Motor neuron (in vitro differentiated cells): ENCODE data around the gene LMAN2. TPM values are rescaled to one million over a fixed set of nuclear protein-coding genes. Genes with fewer than 3 reads are reported as not detected.

ENCODE experiments used
- ATAC-seq, 8 experiments: fragments of 200-7000 bp; cut with Tn5 transposase; replicated peaks in 6 of 8; 2 replicates each; pipeline ENCODE4 v1.8.0; 2021; ENCODE audit warnings: mild to moderate bottlenecking in 8 of 8, moderate library complexity in 8 of 8
- H3K27ac ChIP-seq, 2 donors: fragments of 250-450 bp; sonication (Bioruptor Pico); 2 replicates each; pipeline ENCODE4 v1.9.0; 2021; ENCODE audit warnings: antibody characterized with exemption in 2 of 2, mild to moderate bottlenecking in 2 of 2, moderate library complexity in 1 of 2
- H3K4me1 ChIP-seq, 2 donors: fragments of 250-450 bp; sonication (Bioruptor Pico); replicated peaks in 1 of 2; 2 replicates each; pipeline ENCODE4 v1.6.1; 2021; ENCODE audit warnings: antibody characterized with exemption in 2 of 2, mild to moderate bottlenecking in 2 of 2, moderate library complexity in 1 of 2
- H3K4me3 ChIP-seq, 5 donors: fragments of 250-450 bp; sonication (Bioruptor Pico); 2 replicates each; pipeline ENCODE4 v1.9.0; 2021; ENCODE audit warnings: antibody characterized with exemption in 5 of 5, mild to moderate bottlenecking in 5 of 5, moderate library complexity in 4 of 5
- WGBS, 10 experiments: fragments of 450-650 bp; shearing (Covaris generic); methylation state at CpG; one replicate each; pipeline ENCODE4 v1.0.0; 2022; 5-methylcytosine and 5-hydroxymethylcytosine counted together
- in situ Hi-C, 9 experiments: fragments of 400-800 bp; cut with MboI; loops; one replicate each; pipeline ENCODE4 v1.15.0; 2021; ENCODE audit warnings: low sequenced_read_pairs in 9 of 9, low pct_unique_long_range_greater_than_20kb in 2 of 9; ENCODE audit not compliant: unreplicated experiment in 9 of 9
- total RNA-seq, 8 experiments: library from RNA; unstranded; fragments of 300-600 nt; gene quantifications; 2 replicates each; pipeline versions ENCODE4 v1.2.3 to v1.2.4, GENCODE V29; 2022

Gene LMAN2
- total RNA-seq, 8 experiments from 2014 or later = 48.3 to 219 (median 111) TPM

DNA sequence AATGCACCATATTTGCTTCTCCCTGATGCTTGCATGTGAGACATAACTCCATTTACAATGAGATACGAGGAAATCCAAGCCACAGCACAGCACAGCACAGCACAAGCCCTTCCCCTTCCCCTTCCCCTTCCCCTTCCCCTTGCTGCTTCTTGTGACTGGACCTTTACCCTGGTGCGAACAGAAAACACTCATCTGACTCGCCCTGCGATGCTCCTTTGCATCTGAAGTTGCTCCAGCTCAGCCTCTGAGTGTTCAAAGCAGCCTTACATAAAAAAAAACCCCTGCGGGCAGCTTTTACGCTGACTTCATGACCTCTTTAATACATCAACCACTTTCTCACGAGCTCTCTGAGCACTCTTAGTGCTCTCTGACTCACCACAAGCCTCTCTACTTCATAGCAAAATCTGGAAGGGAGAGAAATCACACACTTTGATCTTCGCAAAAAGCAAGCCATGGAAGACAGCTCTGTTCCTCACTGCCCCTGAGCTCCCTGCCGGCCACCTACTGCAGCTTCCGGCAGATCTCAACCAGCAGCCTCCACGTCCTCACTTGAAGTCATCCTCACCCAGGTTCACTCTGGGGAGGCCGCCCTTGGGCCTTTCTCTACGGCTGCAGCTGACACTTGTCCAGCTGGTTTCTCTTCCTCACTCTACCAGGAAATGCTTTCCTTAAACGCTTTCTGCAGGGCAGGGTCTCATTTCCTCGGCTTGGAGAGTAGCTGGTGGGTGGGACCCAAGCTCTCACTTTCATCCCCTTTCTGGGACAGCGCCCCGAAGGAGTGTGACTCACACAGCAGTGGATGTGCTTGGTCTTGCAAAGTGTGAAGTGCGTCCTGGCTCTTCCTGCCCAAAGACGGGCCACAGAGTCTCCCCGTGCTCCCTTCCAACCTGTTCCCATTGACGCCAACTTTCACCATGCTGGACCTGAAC lies 38.0 kb upstream of the LMAN2 start:
- peak; percentile 20 to 86 (median 51) for ATAC-seq
- in situ Hi-C loops = loop anchor here in 2 of 9 experiments (25.0 kb wide), 2 partner anchors 98 to 123 kb away; partner anchors contain the start of genes DDX41 (in 1 of the 2), DOK3 (in 1 of the 2) and PDLIM7 (in 1 of the 2)
- 14 to 60% (median 51%) methylated on average over 2 to 11 of the region's 21 CpGs; no CpG with 5 or more reads in 3 of the 10 experiments for WGBS, 10 experiments
- H3K4me1 ChIP-seq = peaks cover 3 to 4% of the 10 kb centered on the region in 2 donors
- no peak overlapping the region for H3K4me3 ChIP-seq
- no peak overlapping the region for H3K27ac ChIP-seq

DNA sequence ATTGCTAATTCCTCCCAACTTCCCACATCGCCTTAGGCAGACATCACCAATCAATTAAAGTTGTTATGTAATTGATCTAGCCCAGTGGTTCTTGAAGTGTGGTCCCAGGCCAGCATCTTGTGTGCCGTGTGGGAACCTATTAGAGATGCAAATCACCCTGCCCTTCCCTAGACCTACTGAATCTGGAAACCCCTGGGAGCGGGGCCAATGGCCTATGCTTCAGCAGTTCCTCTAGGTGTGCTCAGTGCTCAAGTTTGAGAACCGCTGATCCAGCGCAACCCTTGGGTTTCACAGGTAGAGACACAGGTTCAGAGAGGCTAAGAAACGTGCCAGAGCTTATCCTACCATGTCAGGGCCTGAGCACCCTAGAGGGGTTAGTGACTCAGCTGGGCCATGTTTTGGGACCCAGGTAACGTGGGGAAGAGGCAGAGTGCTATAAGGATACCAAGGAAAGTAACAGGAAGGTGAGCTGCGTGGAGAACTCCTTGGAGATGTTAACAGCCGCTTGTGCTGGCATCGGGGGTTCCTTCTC lies 37.1 kb upstream of the LMAN2 start:
- in situ Hi-C loops = loop anchor here in 2 of 9 experiments (25.0 kb wide), 2 partner anchors 99 to 124 kb away; partner anchors contain the start of genes DDX41 (in 1 of the 2), DOK3 (in 1 of the 2) and PDLIM7 (in 1 of the 2)
- peaks cover 3 to 4% of the 10 kb centered on the region in 2 donors for H3K4me1 ChIP-seq
- no peak for ATAC-seq
- no peak overlapping the region for H3K4me3 ChIP-seq
- H3K27ac ChIP-seq = no peak overlapping the region
- 67 to 94% (median 83%) methylated on average over 1 to 8 of the region's 10 CpGs; no CpG with 5 or more reads in 3 of the 10 experiments for WGBS, 10 experiments

DNA sequence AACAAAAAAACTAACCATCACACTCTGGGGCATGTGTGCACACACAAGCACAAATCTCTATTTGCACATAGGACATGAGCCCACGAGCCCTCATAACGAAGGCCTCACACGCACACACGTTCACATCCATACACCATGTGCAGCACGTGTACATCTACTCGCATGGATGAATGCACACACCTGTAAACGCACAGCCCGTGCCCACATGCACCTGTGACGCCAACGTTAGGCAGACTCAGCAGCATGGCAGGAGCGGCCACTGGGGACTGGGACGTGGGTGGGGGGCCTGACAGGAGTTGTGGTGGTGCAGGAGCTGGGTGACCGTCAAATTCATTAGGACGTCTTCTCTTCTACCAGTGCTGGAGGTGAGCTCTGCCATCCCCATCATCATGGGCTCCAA lies 35.9 kb upstream of the LMAN2 start:
- H3K4me1 ChIP-seq = peaks cover 3 to 4% of the 10 kb centered on the region in 2 donors
- 40 to 89% (median 60%) methylated on average over 1 to 11 of the region's 14 CpGs; no CpG with 5 or more reads in 6 of the 10 experiments for WGBS, 10 experiments
- no peak overlapping the region for H3K4me3 ChIP-seq
- in situ Hi-C loops = loop anchor here in 2 of 9 experiments (25.0 kb wide), 2 partner anchors 100 to 125 kb away; partner anchors contain the start of genes DDX41 (in 1 of the 2), DOK3 (in 1 of the 2) and PDLIM7 (in 1 of the 2)
- ATAC-seq = no peak
- no peak overlapping the region for H3K27ac ChIP-seq

DNA sequence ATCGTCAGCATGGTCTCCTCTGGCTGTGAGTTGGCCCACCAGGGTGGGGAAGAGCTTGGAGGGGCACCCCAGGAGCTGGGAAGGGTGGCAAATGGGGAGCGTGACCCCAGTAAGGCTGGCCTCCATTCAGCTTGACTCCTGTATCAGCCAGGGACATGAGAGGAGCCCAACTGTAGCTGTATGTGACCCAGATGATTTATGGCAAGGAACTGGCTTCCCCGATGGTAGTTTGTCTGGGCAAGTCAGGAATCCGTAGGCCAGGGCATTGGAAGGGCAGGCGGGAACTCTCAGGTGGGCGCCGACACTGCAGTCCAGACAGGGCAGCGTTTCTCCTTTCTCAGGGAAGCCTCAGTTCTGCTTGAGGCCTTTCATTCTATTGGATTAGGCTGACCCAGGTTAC lies 35.1 kb upstream of the LMAN2 start:
- H3K4me1 ChIP-seq = peaks cover 3 to 4% of the 10 kb centered on the region in 2 donors
- ATAC-seq = no peak
- H3K27ac ChIP-seq = no peak overlapping the region
- 0 to 84% (median 75%) methylated on average over 1 to 7 of the region's 8 CpGs; no CpG with 5 or more reads in 3 of the 10 experiments for WGBS, 10 experiments
- in situ Hi-C loops = loop anchor here in 2 of 9 experiments (25.0 kb wide), 2 partner anchors 101 to 126 kb away; partner anchors contain the start of genes DDX41 (in 1 of the 2), DOK3 (in 1 of the 2) and PDLIM7 (in 1 of the 2)
- no peak overlapping the region for H3K4me3 ChIP-seq

DNA sequence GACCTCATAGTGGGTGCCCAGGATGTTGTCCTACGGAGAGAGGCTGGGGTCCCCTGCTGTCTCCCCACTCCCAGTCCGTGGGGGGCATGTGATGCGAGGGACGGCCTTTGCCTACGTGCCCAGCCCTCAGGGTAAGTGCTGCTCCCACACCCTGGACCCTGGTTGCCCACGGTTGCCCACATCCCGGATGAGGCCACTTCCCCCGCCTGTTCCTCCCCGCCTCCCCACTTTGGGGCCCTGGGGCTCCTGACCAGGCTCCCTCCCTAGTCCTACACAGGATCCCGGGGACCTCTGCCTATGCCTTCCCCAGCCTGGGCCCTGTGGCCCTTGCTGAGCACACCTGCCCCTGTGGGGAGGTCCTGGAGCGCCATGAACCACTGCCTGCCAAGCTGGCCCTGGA lies 34.3 kb upstream of the LMAN2 start:
- Histone ChIP-seq H3K4me1 (peaks cover 2% of the 10 kb centered on the region in 2 donors), H3K4me3 (no peak overlapping the region), H3K27ac (no peak overlapping the region)
- no peak for ATAC-seq
- in situ Hi-C loops = loop anchor here in 2 of 9 experiments (25.0 kb wide), 2 partner anchors 102 to 127 kb away; partner anchors contain the start of genes DDX41 (in 1 of the 2), DOK3 (in 1 of the 2) and PDLIM7 (in 1 of the 2)
- WGBS, 10 experiments = 0% methylated on average over 1 of the region's 11 CpGs; no CpG with 5 or more reads in 9 of the 10 experiments

DNA sequence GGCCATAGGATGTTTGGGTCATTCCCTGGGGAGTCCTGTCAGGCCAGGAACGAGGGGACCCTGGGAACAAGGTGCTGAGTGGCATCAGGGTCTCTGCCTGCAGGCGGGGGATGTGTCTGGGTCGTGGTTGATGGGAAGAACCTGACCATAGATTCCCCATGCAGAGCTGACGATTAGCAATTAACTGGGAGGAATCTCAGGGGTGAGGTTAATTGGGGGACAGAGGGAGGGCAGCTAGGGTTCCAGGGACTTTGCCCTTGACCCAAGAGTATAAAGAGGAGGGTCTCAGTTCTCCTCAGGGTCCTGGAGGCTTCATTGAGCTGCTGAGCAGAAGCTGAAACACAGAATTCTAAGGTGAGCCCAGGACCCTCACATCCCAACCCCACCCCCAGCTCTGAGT lies 32.7 kb upstream of the LMAN2 start, which contains the start of gene SLC34A1:
SLC34A1 (plus strand) TSS at position 301 of the 400 bp plus-strand sequence. CDS start 1,308 bp downstream, outside the sequence.
- no peak within 1 kb of the TSS for H3K4me3 ChIP-seq
- ATAC-seq = no peak
- in situ Hi-C loops = loop anchor here in 2 of 9 experiments (25.0 kb wide), 2 partner anchors 103 to 128 kb away; partner anchors contain the start of genes DDX41 (in 1 of the 2), DOK3 (in 1 of the 2) and PDLIM7 (in 1 of the 2)
- H3K27ac ChIP-seq = no peak within 1 kb of the TSS
- WGBS, 10 experiments = 0 to 71% (median 23%) methylated on average over 1 to 3 of the region's 4 CpGs; no CpG with 5 or more reads in 5 of the 10 experiments
- H3K4me1 ChIP-seq = no peaks in the 10 kb centered on the region

DNA sequence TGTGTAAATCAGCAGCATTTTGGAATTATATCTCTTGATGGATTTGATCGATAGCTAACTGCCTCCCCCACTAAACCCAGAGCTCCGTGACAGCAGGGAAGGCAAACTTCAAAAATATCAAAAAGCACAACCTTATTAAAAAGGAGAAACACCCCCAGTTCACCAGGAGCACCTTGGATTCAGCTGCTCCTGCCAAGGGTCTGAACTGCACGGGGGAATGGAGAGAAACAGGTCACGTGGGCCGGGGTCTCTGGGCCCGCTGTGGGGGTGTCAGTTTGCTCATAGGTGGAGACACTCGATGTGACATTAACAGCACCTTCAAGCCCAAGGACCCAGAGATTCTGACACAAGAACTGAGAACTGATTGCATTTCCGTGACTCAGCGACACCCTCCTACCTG lies 31.7 kb upstream of the LMAN2 start:
- in situ Hi-C loops = loop anchor here in 2 of 9 experiments (25.0 kb wide), 2 partner anchors 104 to 129 kb away; partner anchors contain the start of genes DDX41 (in 1 of the 2), DOK3 (in 1 of the 2) and PDLIM7 (in 1 of the 2)
- WGBS, 10 experiments = 40 to 100% (median 70%) methylated on average over 2 to 8 of the region's 9 CpGs; no CpG with 5 or more reads in 5 of the 10 experiments
- no peak for ATAC-seq
- Histone ChIP-seq H3K27ac (no peak overlapping the region), H3K4me1 (no peaks in the 10 kb centered on the region), H3K4me3 (no peak overlapping the region)

DNA sequence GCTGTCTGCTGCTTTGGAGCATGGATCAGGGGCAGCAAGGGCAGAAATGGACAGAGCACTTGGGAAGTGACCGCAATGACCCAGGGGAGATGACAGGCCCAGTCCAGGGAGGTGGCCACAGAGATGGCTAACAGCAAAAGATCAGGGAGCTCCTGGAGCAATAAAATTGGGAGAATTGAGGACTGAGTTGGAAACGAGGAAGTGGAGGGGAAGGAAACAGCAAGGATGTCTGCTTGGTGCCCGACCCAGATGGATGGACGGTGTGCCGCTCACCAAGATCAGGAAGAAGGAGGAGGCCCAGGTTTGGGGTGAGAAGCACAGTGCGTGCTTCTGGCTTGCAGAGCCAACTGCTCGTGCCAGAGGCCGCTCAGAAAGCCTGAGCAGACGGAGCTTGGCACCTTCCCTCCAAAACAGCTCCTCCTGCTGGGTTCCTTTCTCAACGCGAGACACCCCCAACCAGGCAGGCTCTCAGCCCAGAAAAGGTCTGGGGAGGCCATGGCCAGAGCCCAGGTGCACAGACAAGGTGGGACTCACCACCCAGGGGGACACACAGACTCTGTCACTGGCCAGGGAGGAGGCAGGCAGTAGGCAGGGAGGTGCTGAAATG lies 31.1 kb upstream of the LMAN2 start:
- H3K4me1 ChIP-seq = no peaks in the 10 kb centered on the region
- in situ Hi-C loops = loop anchor here in 2 of 9 experiments (25.0 kb wide), 2 partner anchors 105 to 130 kb away; partner anchors contain the start of genes DDX41 (in 1 of the 2), DOK3 (in 1 of the 2) and PDLIM7 (in 1 of the 2)
- 0 to 89% (median 60%) methylated on average over 1 to 6 of the region's 11 CpGs; no CpG with 5 or more reads in 2 of the 10 experiments for WGBS, 10 experiments
- H3K4me3 ChIP-seq = no peak overlapping the region
- peak in 1 of 8 experiments; percentile 49 for ATAC-seq
- no peak overlapping the region for H3K27ac ChIP-seq

DNA sequence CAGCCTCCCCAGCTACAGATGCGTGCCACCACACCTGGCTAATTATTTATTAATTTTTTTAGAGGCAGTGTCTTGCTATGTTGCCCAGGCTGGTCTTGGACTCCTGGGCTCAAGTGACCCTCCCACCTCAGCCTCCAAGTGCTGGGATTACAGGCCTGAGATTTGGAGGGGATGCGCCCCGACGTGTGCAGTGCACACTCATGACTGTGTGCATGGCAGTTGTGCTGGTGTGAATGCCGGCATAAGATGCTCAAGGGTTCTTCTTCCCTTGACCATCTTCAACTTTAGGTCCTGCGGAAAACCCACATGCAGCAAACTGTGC lies 29.3 kb upstream of the LMAN2 start:
- no peak for ATAC-seq
- Histone ChIP-seq H3K27ac (no peak overlapping the region), H3K4me3 (no peak overlapping the region), H3K4me1 (no peaks in the 10 kb centered on the region)
- in situ Hi-C loops = loop anchor here in 2 of 9 experiments (25.0 kb wide), 2 partner anchors 107 to 132 kb away; partner anchors contain the start of genes DDX41 (in 1 of the 2), DOK3 (in 1 of the 2) and PDLIM7 (in 1 of the 2)
- WGBS, 10 experiments = 40 to 100% (median 96%) methylated on average over 1 to 5 of the region's 6 CpGs; no CpG with 5 or more reads in 2 of the 10 experiments

DNA sequence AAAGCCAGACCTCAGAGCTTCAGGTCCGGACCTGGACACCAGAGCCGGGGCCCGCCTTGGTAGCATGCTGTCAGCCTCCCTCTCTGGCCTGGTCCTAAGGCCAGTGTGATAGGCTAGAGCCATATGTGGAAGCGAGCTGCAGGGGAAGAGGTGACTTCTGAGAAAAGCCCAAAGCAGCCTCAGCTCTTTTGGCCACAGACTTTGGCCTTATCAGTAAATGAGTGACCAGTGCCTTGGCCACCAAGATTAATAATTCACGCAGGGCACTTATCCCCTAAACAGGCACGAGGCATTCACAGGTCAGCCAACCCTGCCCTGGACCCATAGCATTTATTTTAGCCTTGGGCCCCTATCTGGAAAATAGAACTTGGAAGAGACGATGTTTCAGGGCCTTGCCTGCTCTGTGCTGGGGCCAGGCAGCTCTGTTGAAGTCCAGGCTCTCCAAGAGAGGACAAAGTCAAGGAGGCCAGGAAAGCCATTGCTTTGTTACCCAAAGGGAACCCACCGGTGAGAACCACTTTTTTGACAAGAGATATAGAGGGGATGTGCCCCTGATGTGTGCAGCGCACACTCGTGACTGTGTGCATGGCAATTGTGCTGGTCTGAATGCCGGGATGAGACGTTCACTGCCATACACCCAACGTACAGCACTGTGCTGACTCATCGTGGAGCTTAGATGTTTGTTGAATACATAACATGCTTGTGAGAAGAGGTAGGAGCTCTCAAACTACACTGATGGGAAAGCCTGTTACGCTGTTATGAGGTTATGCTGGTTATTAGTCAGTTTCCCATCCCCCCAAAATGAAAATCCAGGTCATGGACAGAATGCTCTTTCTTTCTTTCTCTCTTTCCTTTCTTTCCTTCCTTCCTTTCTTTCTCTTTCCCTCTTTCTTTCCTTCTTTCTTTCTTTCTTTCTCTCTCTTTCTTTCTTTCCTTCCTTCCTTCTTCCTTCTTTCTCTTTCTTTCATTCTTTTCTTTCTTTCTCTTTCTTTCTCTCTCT lies 27.7 kb upstream of the LMAN2 start:
- H3K4me1 ChIP-seq = no peaks in the 10 kb centered on the region
- peak; percentile 62 to 99 (median 92) for ATAC-seq
- no peak overlapping the region for H3K4me3 ChIP-seq
- 34 to 100% (median 73%) methylated on average over 1 to 14 of the region's 15 CpGs; no CpG with 5 or more reads in 1 of the 10 experiments for WGBS, 10 experiments
- in situ Hi-C loops = loop anchor here in 2 of 9 experiments (25.0 kb wide), 2 partner anchors 108 to 133 kb away; partner anchors contain the start of genes DDX41 (in 1 of the 2), DOK3 (in 1 of the 2) and PDLIM7 (in 1 of the 2)
- H3K27ac ChIP-seq = no peak overlapping the region
